ENCODE data around the gene LRRC8D. TPM values are rescaled to one million over a fixed set of nuclear protein-coding genes. Genes with fewer than 3 reads are reported as not detected.

LRRC8D gene
- total and polyA plus RNA-seq, 2 experiments from 2014 or later: 23.6 to 48.8 TPM

DNA sequence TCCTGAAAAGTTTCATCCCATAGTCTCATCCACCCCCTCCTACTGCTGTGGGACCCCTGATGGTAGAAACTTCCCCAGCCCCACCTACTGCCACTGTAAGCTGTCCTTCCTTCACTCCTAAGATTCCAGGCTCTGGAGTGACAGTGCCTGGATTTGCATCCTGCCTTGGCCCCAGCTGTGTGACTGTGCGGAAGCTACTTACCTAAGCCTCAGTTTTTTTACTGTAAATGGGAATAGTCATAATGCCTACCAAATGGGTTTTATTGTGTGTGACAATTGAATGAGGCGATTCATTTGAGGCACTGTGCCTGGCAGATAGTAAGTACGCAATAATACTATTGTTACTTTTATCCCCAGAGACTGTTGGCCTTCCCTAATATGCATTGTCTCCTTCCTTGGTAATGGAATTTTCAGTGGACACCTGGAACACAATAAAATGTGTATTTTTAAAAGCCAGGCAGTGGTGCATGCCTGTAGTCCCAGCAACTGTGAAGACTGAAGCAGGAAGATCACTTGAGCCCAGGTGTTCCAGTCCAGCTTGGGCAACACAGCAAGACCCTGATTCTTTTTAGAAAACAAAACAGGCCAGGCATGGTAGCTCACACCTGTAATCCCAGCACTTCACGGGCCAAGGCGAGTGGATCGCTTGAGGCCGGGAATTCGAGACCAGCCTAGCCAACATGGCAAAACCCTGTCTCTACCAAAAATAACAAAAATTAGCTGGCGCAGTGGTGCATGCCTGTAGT lies 119.0 kb downstream of the LRRC8D start:
- Histone ChIP-seq H3K4me1 (ENCODE audit: insufficient read depth) (peaks cover 42% of the 10 kb centered on the region), H3K9me2 (ENCODE audit: insufficient read depth) (no peaks in the 10 kb centered on the region), H3K27ac (ENCODE audit: low read depth) (peak overlapping the region; percentile 13), H3K4me3 (no peak overlapping the region), H3F3A (replicated peaks; ENCODE audit: low read depth) (no peaks in the 10 kb centered on the region; the same call in 1 of the 2 replicates), H3K36me3 (ENCODE audit: insufficient read depth) (no peaks in the 10 kb centered on the region), H3K27me3 (ENCODE audit: insufficient read depth) (peaks cover 3% of the 10 kb centered on the region; the same call in 1 of the 2 replicates), H4K20me1 (replicated peaks; ENCODE audit: insufficient read depth) (no peaks in the 10 kb centered on the region), H3K79me2 (replicated peaks; ENCODE audit: insufficient read depth) (no peaks in the 10 kb centered on the region), H3K4me2 (no peak overlapping the region), H2AFZ (no peak overlapping the region)
- H3K27me3 Mint-ChIP-seq (ENCODE audit: insufficient read depth, low read depth, poor library complexity): peaks cover 4% of the 10 kb centered on the region
- H3K27ac Mint-ChIP-seq: peak overlapping the region; percentile 44
- H3K4me1 Mint-ChIP-seq: peaks cover 49% of the 10 kb centered on the region
- DNase-seq (ENCODE audit: low spot score) (peak; percentile 43), ATAC-seq (peak; percentile 70)
- no peak for TF ChIP-seq JUNB (IDR thresholded peaks at IDR 0.05; ENCODE audit: unreplicated experiment)
- TF ChIP-seq STAT1 (IDR thresholded peaks at IDR 0.05; ENCODE audit: unreplicated experiment): no peak
- no peak for TF ChIP-seq ZNF331 (CRISPR knock-in tag; IDR thresholded peaks at IDR 0.05; ENCODE audit: low read depth)
- no peak for TF ChIP-seq POLR2AphosphoS5 (IDR thresholded peaks at IDR 0.05; ENCODE audit: low read depth)
- no peak for TF ChIP-seq NANOG (IDR thresholded peaks at IDR 0.05; ENCODE audit: borderline replicate concordance)
- TF ChIP-seq EZH2 (IDR thresholded peaks at IDR 0.05; ENCODE audit: low read depth, unreplicated experiment): no peak
- TF ChIP-seq, protein P1, sequence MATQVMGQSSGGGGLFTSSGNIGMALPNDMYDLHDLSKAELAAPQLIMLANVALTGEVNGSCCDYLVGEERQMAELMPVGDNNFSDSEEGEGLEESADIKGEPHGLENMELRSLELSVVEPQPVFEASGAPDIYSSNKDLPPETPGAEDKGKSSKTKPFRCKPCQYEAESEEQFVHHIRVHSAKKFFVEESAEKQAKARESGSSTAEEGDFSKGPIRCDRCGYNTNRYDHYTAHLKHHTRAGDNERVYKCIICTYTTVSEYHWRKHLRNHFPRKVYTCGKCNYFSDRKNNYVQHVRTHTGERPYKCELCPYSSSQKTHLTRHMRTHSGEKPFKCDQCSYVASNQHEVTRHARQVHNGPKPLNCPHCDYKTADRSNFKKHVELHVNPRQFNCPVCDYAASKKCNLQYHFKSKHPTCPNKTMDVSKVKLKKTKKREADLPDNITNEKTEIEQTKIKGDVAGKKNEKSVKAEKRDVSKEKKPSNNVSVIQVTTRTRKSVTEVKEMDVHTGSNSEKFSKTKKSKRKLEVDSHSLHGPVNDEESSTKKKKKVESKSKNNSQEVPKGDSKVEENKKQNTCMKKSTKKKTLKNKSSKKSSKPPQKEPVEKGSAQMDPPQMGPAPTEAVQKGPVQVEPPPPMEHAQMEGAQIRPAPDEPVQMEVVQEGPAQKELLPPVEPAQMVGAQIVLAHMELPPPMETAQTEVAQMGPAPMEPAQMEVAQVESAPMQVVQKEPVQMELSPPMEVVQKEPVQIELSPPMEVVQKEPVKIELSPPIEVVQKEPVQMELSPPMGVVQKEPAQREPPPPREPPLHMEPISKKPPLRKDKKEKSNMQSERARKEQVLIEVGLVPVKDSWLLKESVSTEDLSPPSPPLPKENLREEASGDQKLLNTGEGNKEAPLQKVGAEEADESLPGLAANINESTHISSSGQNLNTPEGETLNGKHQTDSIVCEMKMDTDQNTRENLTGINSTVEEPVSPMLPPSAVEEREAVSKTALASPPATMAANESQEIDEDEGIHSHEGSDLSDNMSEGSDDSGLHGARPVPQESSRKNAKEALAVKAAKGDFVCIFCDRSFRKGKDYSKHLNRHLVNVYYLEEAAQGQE (IDR thresholded peaks at IDR 0.05; ENCODE audit: unreplicated experiment): no peak
- no peak for TF ChIP-seq ZNF114 (CRISPR knock-in tag; IDR thresholded peaks at IDR 0.05)
- TF ChIP-seq EZH2phosphoT487 (IDR thresholded peaks at IDR 0.05; ENCODE audit: unreplicated experiment): no peak
- TF ChIP-seq, protein P2, sequence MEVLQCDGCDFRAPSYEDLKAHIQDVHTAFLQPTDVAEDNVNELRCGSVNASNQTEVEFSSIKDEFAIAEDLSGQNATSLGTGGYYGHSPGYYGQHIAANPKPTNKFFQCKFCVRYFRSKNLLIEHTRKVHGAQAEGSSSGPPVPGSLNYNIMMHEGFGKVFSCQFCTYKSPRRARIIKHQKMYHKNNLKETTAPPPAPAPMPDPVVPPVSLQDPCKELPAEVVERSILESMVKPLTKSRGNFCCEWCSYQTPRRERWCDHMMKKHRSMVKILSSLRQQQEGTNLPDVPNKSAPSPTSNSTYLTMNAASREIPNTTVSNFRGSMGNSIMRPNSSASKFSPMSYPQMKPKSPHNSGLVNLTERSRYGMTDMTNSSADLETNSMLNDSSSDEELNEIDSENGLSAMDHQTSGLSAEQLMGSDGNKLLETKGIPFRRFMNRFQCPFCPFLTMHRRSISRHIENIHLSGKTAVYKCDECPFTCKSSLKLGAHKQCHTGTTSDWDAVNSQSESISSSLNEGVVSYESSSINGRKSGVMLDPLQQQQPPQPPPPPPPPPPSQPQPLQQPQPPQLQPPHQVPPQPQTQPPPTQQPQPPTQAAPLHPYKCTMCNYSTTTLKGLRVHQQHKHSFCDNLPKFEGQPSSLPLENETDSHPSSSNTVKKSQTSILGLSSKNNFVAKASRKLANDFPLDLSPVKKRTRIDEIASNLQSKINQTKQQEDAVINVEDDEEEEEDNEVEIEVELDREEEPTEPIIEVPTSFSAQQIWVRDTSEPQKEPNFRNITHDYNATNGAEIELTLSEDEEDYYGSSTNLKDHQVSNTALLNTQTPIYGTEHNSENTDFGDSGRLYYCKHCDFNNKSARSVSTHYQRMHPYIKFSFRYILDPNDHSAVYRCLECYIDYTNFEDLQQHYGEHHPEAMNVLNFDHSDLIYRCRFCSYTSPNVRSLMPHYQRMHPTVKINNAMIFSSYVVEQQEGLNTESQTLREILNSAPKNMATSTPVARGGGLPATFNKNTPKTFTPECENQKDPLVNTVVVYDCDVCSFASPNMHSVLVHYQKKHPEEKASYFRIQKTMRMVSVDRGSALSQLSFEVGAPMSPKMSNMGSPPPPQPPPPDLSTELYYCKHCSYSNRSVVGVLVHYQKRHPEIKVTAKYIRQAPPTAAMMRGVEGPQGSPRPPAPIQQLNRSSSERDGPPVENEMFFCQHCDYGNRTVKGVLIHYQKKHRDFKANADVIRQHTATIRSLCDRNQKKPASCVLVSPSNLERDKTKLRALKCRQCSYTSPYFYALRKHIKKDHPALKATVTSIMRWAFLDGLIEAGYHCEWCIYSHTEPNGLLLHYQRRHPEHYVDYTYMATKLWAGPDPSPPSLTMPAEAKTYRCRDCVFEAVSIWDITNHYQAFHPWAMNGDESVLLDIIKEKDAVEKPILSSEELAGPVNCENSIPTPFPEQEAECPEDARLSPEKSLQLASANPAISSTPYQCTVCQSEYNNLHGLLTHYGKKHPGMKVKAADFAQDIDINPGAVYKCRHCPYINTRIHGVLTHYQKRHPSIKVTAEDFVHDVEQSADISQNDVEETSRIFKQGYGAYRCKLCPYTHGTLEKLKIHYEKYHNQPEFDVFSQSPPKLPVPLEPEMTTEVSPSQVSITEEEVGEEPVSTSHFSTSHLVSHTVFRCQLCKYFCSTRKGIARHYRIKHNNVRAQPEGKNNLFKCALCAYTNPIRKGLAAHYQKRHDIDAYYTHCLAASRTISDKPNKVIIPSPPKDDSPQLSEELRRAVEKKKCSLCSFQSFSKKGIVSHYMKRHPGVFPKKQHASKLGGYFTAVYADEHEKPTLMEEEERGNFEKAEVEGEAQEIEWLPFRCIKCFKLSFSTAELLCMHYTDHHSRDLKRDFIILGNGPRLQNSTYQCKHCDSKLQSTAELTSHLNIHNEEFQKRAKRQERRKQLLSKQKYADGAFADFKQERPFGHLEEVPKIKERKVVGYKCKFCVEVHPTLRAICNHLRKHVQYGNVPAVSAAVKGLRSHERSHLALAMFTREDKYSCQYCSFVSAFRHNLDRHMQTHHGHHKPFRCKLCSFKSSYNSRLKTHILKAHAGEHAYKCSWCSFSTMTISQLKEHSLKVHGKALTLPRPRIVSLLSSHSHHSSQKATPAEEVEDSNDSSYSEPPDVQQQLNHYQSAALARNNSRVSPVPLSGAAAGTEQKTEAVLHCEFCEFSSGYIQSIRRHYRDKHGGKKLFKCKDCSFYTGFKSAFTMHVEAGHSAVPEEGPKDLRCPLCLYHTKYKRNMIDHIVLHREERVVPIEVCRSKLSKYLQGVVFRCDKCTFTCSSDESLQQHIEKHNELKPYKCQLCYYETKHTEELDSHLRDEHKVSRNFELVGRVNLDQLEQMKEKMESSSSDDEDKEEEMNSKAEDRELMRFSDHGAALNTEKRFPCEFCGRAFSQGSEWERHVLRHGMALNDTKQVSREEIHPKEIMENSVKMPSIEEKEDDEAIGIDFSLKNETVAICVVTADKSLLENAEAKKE (CRISPR knock-in tag; IDR thresholded peaks at IDR 0.05): no peak
- TF ChIP-seq, protein P3, sequence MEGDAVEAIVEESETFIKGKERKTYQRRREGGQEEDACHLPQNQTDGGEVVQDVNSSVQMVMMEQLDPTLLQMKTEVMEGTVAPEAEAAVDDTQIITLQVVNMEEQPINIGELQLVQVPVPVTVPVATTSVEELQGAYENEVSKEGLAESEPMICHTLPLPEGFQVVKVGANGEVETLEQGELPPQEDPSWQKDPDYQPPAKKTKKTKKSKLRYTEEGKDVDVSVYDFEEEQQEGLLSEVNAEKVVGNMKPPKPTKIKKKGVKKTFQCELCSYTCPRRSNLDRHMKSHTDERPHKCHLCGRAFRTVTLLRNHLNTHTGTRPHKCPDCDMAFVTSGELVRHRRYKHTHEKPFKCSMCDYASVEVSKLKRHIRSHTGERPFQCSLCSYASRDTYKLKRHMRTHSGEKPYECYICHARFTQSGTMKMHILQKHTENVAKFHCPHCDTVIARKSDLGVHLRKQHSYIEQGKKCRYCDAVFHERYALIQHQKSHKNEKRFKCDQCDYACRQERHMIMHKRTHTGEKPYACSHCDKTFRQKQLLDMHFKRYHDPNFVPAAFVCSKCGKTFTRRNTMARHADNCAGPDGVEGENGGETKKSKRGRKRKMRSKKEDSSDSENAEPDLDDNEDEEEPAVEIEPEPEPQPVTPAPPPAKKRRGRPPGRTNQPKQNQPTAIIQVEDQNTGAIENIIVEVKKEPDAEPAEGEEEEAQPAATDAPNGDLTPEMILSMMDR (conservative IDR thresholded peaks at IDR 0.05; ENCODE audit: low read depth in 2 of 2): no peak
- TF ChIP-seq CREB1 (CRISPR knock-in tag; IDR thresholded peaks at IDR 0.05; ENCODE audit: low read depth): no peak
- TF ChIP-seq, protein P4, sequence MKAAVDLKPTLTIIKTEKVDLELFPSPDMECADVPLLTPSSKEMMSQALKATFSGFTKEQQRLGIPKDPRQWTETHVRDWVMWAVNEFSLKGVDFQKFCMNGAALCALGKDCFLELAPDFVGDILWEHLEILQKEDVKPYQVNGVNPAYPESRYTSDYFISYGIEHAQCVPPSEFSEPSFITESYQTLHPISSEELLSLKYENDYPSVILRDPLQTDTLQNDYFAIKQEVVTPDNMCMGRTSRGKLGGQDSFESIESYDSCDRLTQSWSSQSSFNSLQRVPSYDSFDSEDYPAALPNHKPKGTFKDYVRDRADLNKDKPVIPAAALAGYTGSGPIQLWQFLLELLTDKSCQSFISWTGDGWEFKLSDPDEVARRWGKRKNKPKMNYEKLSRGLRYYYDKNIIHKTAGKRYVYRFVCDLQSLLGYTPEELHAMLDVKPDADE (IDR thresholded peaks at IDR 0.05): no peak
- H3K36me3 Mint-ChIP-seq (ENCODE audit: low read depth): peaks cover 11% of the 10 kb centered on the region; the same call in 2 of the 3 replicates
- no peak overlapping the region for H3K4me3 Mint-ChIP-seq
- no peaks in the 10 kb centered on the region for H3K9me3 Mint-ChIP-seq
